Transverse colon (tissue), 4 donors: ENCODE results near the gene MAST2.

Experiments used
- CTCF ChIP-seq, 5 experiments: fragments of 200-600 bp in 3 of 5; fragments of 450-650 bp in 2 of 5; sonication (generic) in 3 of 5; IDR thresholded peaks; 1 replicate in 2 of 5; 2 replicates in 3 of 5; pipeline ENCODE4 v1.5.1; 2016 to 2017; ENCODE audit warnings: antibody characterized with exemption in 5 of 5, inconsistent platforms in 3 of 5, mild to moderate bottlenecking in 2 of 5, moderate library complexity in 1 of 5
- EP300 ChIP-seq: sonication (generic); formaldehyde crosslinking; IDR thresholded peaks from one replicate; pipeline ENCODE4 v1.6.1; 2017; ENCODE audit warnings: antibody characterized with exemption, low read depth
- POLR2A ChIP-seq: fragments of 450-650 bp; IDR thresholded peaks from one replicate; pipeline ENCODE4 v1.6.1; 2016; ENCODE audit warnings: antibody characterized with exemption, mild to moderate bottlenecking, moderate library complexity
- POLR2AphosphoS5 ChIP-seq, 3 donors: sonication (generic); formaldehyde crosslinking; IDR thresholded peaks; one replicate each; pipeline ENCODE4 v1.6.1; 2016; ENCODE audit warnings: antibody characterized with exemption in 3 of 3

DNA sequence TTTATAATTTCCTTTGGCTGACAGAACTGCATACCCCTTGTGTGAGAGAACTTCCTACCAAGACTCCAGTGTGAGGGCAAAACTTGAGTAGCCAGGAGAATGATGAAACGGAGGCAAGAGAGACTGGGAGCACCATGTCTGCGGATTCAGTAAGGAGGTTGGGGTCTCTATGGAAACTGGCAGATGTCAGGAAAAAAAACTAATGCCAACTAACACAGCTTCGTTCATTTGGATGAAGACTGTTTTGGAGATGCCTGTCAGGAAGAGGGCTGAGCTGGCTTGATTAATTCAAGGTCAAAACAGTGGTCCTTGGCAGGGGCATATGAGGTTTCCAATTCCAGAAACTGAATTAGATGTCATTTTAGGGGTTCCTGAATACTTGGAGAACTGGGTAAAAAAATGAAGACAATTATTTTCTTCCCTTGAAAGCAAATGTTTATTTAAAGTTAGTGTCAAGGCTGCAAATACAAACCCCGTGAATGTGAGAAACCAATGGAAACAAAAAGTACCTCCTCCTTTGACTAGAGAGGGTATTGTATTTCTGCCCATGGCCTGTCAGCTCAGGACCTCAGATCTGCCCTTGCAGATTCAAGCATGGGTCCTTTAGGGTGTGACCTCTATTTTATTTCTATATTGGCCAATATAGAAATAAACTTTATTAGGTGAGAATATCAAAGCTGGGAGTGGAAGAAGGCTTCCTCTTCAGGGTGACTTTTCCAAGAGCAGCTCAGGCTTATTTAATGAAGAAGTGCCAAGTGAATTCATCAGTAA, 110.5 kb downstream of the MAST2 start:
- no peak for TF ChIP-seq CTCF (IDR thresholded peaks at IDR 0.05)
- peak in 2 of 3 donors; percentile 42 to 77 for TF ChIP-seq POLR2AphosphoS5 (IDR thresholded peaks at IDR 0.05)
- no peak for TF ChIP-seq POLR2A
- no peak for TF ChIP-seq EP300
